ENCODE data around the gene LRRC27. TPM values are rescaled to one million over a fixed set of nuclear protein-coding genes. Genes with fewer than 3 reads are reported as not detected.

LRRC27 gene
- total RNA-seq, 6 experiments from 2014 or later = 2.2 to 5.4 (median 3.2) TPM

GRCh38 chr10:132304756-132305509 is 27.1 kb upstream of the LRRC27 start:
- Histone ChIP-seq H3K4me3 (no peak overlapping the region), H3K27ac (no peak overlapping the region), H3K27me3 (no peaks in the 10 kb centered on the region), H3K4me1 (peaks cover 0 to 16% (median 0%) of the 10 kb centered on the region in 4 donors), H3K9me3 (no peaks in the 10 kb centered on the region), H3K36me3 (no peaks in the 10 kb centered on the region)
- DNase-seq (peak in 1 of 3 donors; percentile 30), ATAC-seq (no peak)
- 89% methylated on average over 9 of the region's 21 CpGs for WGBS (ENCODE audit: insufficient coverage, low coverage, low lambda C conversion rate, missing lambda C conversion rate)
- intact Hi-C loops (cut with DNase I) = no loop called here
- no peak for TF ChIP-seq POLR2A (IDR thresholded peaks at IDR 0.05)
- TF ChIP-seq CTCF (IDR thresholded peaks at IDR 0.05) = no peak

GRCh38 chr10:132305654-132306342 is 26.2 kb upstream of the LRRC27 start:
- TF ChIP-seq POLR2A (IDR thresholded peaks at IDR 0.05) = no peak
- TF ChIP-seq CTCF (IDR thresholded peaks at IDR 0.05) = no peak
- H3K36me3 ChIP-seq = no peaks in the 10 kb centered on the region
- H3K27me3 ChIP-seq = no peaks in the 10 kb centered on the region
- 89% methylated on average over 6 of the region's 22 CpGs for WGBS (ENCODE audit: insufficient coverage, low coverage, low lambda C conversion rate, missing lambda C conversion rate)
- DNase-seq (peak in 1 of 3 donors; percentile 35), ATAC-seq (no peak)
- no peak overlapping the region for H3K4me3 ChIP-seq
- intact Hi-C loops (cut with DNase I) = no loop called here
- H3K9me3 ChIP-seq = no peaks in the 10 kb centered on the region
- no peak overlapping the region for H3K27ac ChIP-seq
- peaks cover 0 to 16% (median 0%) of the 10 kb centered on the region in 4 donors for H3K4me1 ChIP-seq

GRCh38 chr10:132306343-132306685 is 25.7 kb upstream of the LRRC27 start:
- DNase-seq = peak in 1 of 3 donors; percentile 36
- Histone ChIP-seq H3K27me3 (no peaks in the 10 kb centered on the region), H3K27ac (no peak overlapping the region), H3K36me3 (no peaks in the 10 kb centered on the region), H3K4me1 (peaks cover 0 to 16% (median 0%) of the 10 kb centered on the region in 4 donors), H3K4me3 (no peak overlapping the region), H3K9me3 (no peaks in the 10 kb centered on the region)
- 100% methylated on average over 7 of the region's 16 CpGs for WGBS (ENCODE audit: insufficient coverage, low coverage, low lambda C conversion rate, missing lambda C conversion rate)
- intact Hi-C loops (cut with DNase I) = no loop called here
- ATAC-seq = no peak
- TF ChIP-seq POLR2A (IDR thresholded peaks at IDR 0.05) (no peak), CTCF (IDR thresholded peaks at IDR 0.05) (no peak)

GRCh38 chr10:132306864-132307751 is 24.9 kb upstream of the LRRC27 start:
- Histone ChIP-seq H3K4me3 (peak overlapping the region; percentile 39 to 92 (median 40)), H3K9me3 (no peaks in the 10 kb centered on the region), H3K27me3 (no peaks in the 10 kb centered on the region), H3K36me3 (no peaks in the 10 kb centered on the region), H3K4me1 (peaks cover 0 to 16% (median 0%) of the 10 kb centered on the region in 4 donors), H3K27ac (no peak overlapping the region)
- WGBS (ENCODE audit: insufficient coverage, low coverage, low lambda C conversion rate, missing lambda C conversion rate) = no CpG with 5 or more reads among the region's 98 CpGs
- intact Hi-C loops (cut with DNase I) = no loop called here
- TF ChIP-seq CTCF (IDR thresholded peaks at IDR 0.05) (no peak), POLR2A (IDR thresholded peaks at IDR 0.05) (no peak)
- peak; percentile 54 to 75 (median 68) for DNase-seq
- ATAC-seq = peak; percentile 5 to 36 (median 34)
